Mucosa of descending colon (tissue), 3 donors: Measurements from ENCODE around the gene BTD. TPM values are rescaled to one million over a fixed set of nuclear protein-coding genes. Genes with fewer than 3 reads are reported as not detected.

Source experiments
- ATAC-seq: fragments of 200-7000 bp; cut with Tn5 transposase; one replicate; pipeline ENCODE4 v1.9.1; 2020; ENCODE audit warnings: mild to moderate bottlenecking, moderate library complexity
- DNase-seq, 3 donors: peaks; one replicate each; pipeline ENCODE4 v3.0.0-alpha.2; 2020
- H3K36me3 ChIP-seq: fragments of 200-600 bp; one replicate; pipeline ENCODE4 v1.8.0; 2021; ENCODE audit warnings: low read depth, mild to moderate bottlenecking
- H3K4me1 ChIP-seq: fragments of 200-600 bp; one replicate; pipeline ENCODE4 v1.8.0; 2021; ENCODE audit warnings: low read depth, mild to moderate bottlenecking
- H3K4me3 ChIP-seq: fragments of 200-600 bp; one replicate; pipeline ENCODE4 v1.8.0; 2021; ENCODE audit warnings: mild to moderate bottlenecking
- H3K9me3 ChIP-seq: fragments of 200-600 bp; one replicate; pipeline ENCODE4 v1.8.0; 2021; ENCODE audit warnings: mild to moderate bottlenecking
- CTCF ChIP-seq: fragments of 200-600 bp; IDR thresholded peaks from one replicate; pipeline ENCODE4 v1.8.0; 2022; ENCODE audit warnings: antibody characterized with exemption, mild to moderate bottlenecking
- intact Hi-C, 2 donors: fragments of 100-400 bp; cut with DNase I in 1 of 2; cut with micrococcal nuclease in 1 of 2; formaldehyde crosslinking; loops; one replicate each; pipeline versions ENCODE4 v1.11.0 to v1.11.1; 2022; cut with DNase I, micrococcal nuclease
- total RNA-seq, 3 donors: library from RNA; stranded (reverse); fragmentation: NEBNext Ultra II Directional in 2 of 3; extraction: Animal tissue kit (Norgen Biotek cat#: 25700) in 2 of 3; gene quantifications; one replicate each; pipeline versions ENCODE4 v1.2.1 to v1.2.4, GENCODE V29; 2021 to 2023
- donor health status: DM: no; HTN: no; CAD: no; lungs with moderate emphysema.
- donor health status: DM: no; HTN: no; CAD: no.
- donor health status: DM: no; HTN: yes; CAD: no.

Gene BTD
- total RNA-seq, 3 donors from 2014 or later = 22.6 to 32.5 (median 26.6) TPM

GRCh38 chr3:15681668-15682067, 80.1 kb downstream of the BTD start:
- Histone ChIP-seq H3K9me3 (no peaks in the 10 kb centered on the region), H3K36me3 (no peaks in the 10 kb centered on the region), H3K4me3 (no peak overlapping the region), H3K4me1 (no peaks in the 10 kb centered on the region)
- DNase-seq = no peak
- no peak for TF ChIP-seq CTCF
- intact Hi-C loops = no loop called here
- no peak for ATAC-seq

- H3K36me3 ChIP-seq = no peaks in the 10 kb centered on the region
- no peak for ATAC-seq
- no peaks in the 10 kb centered on the region for H3K9me3 ChIP-seq
- DNase-seq = no peak
- TF ChIP-seq CTCF = no peak
- H3K4me3 ChIP-seq = no peak overlapping the region
- intact Hi-C loops = no loop called here
- H3K4me1 ChIP-seq = no peaks in the 10 kb centered on the region
Observed at GRCh38 chr3:15682561-15683185, 81.1 kb downstream of the BTD start.

- Histone ChIP-seq H3K4me3 (no peak overlapping the region), H3K4me1 (no peaks in the 10 kb centered on the region), H3K36me3 (no peaks in the 10 kb centered on the region), H3K9me3 (no peaks in the 10 kb centered on the region)
- no peak for TF ChIP-seq CTCF
- intact Hi-C loops = no loop called here
- ATAC-seq (no peak), DNase-seq (no peak)
Observed at GRCh38 chr3:15683253-15683652, 81.7 kb downstream of the BTD start.

- TF ChIP-seq CTCF = no peak
- DNase-seq (no peak), ATAC-seq (no peak)
- Histone ChIP-seq H3K4me1 (no peaks in the 10 kb centered on the region), H3K36me3 (no peaks in the 10 kb centered on the region), H3K4me3 (no peak overlapping the region), H3K9me3 (no peaks in the 10 kb centered on the region)
- intact Hi-C loops = no loop called here
Observed at GRCh38 chr3:15685927-15686326, 84.4 kb downstream of the BTD start.

- intact Hi-C loops = no loop called here
- no peaks in the 10 kb centered on the region for H3K4me1 ChIP-seq
- no peak for ATAC-seq
- DNase-seq = no peak
- H3K4me3 ChIP-seq = no peak overlapping the region
- no peaks in the 10 kb centered on the region for H3K36me3 ChIP-seq
- TF ChIP-seq CTCF = no peak
- H3K9me3 ChIP-seq = no peaks in the 10 kb centered on the region
Observed at GRCh38 chr3:15690230-15690629, 88.7 kb downstream of the BTD start.

GRCh38 chr3:15690748-15691147, 89.2 kb downstream of the BTD start:
- H3K9me3 ChIP-seq = no peaks in the 10 kb centered on the region
- no peak for ATAC-seq
- no peak for DNase-seq
- TF ChIP-seq CTCF = no peak
- intact Hi-C loops = no loop called here
- no peaks in the 10 kb centered on the region for H3K36me3 ChIP-seq
- H3K4me3 ChIP-seq = no peak overlapping the region
- no peaks in the 10 kb centered on the region for H3K4me1 ChIP-seq
